Fibroblast of lung (primary cell): ENCODE data around the gene HECTD4. TPM values are rescaled to one million over a fixed set of nuclear protein-coding genes. Genes with fewer than 3 reads are reported as not detected.
A peak's percentile ranks its signal among the peaks of the same experiment; 100 is the strongest.
"Not testable (repeated sequence)": the region's sequence is repeated elsewhere in the genome, so short reads cannot be mapped to it uniquely, and the experiment has no call there.

ENCODE experiments used
- DNase-seq, 2 donors: peaks; one replicate each; pipeline versions ENCODE4 v3.0.0 to v3.0.0-alpha.2; 2010; ENCODE audit warnings: low read depth in 2 of 2
- H2AFZ ChIP-seq: 2 replicates; pipeline ENCODE4 v1.5.1; 2012; ENCODE audit warnings: low read length, control low read depth, inconsistent platforms
- H3K27ac ChIP-seq: 2 replicates; pipeline ENCODE4 v1.5.1; 2011; ENCODE audit warnings: low read length, control low read depth; ENCODE audit not compliant: insufficient read depth
- H3K27me3 ChIP-seq: 2 replicates; pipeline ENCODE4 v1.5.1; 2011; ENCODE audit warnings: mild to moderate bottlenecking, low read length; ENCODE audit not compliant: control insufficient read depth, insufficient read depth
- H3K36me3 ChIP-seq: 2 replicates; pipeline ENCODE4 v1.5.1; 2011; ENCODE audit warnings: low read length; ENCODE audit not compliant: control insufficient read depth, insufficient read depth
- H3K4me1 ChIP-seq: 2 replicates; pipeline ENCODE4 v1.5.1; 2011; ENCODE audit warnings: low read length; ENCODE audit not compliant: control insufficient read depth, insufficient read depth; ENCODE audit errors: extremely low read depth
- H3K4me2 ChIP-seq: 2 replicates; pipeline ENCODE4 v1.5.1; 2011; ENCODE audit warnings: low read length, control low read depth; ENCODE audit not compliant: insufficient read depth; ENCODE audit errors: extremely low read depth
- H3K4me3 ChIP-seq, 4 experiments: fragments of 200-600 bp in 1 of 4; sonication (generic) in 1 of 4; replicated peaks in 1 of 4; 2 replicates each; pipeline ENCODE4 v1.5.1; 2011 to 2016; ENCODE audit warnings: low read length in 4 of 4, low read depth in 3 of 4, mild to moderate bottlenecking in 3 of 4, control low read depth in 2 of 4, inconsistent platforms in 1 of 4, mixed read lengths in 1 of 4; ENCODE audit not compliant: insufficient read depth in 1 of 4; ENCODE audit errors: control extremely low read depth in 1 of 4
- H3K79me2 ChIP-seq: 2 replicates; pipeline ENCODE4 v1.5.1; 2012; ENCODE audit warnings: mild to moderate bottlenecking, low read length, inconsistent platforms; ENCODE audit not compliant: control insufficient read depth, insufficient read depth
- H3K9ac ChIP-seq: 2 replicates; pipeline ENCODE4 v1.5.1; 2011; ENCODE audit warnings: mild to moderate bottlenecking, low read length, control low read depth; ENCODE audit not compliant: insufficient read depth
- H3K9me3 ChIP-seq: 2 replicates; pipeline ENCODE4 v1.5.1; 2012; ENCODE audit warnings: low read depth, low read length; ENCODE audit not compliant: control insufficient read depth, insufficient read depth
- H4K20me1 ChIP-seq: 2 replicates; pipeline ENCODE4 v1.5.1; 2011; ENCODE audit warnings: low read length; ENCODE audit not compliant: control insufficient read depth, insufficient read depth; ENCODE audit errors: extremely low read depth
- EZH2 ChIP-seq: IDR thresholded peaks from 2 replicates; pipeline ENCODE4 v1.5.1; 2012; ENCODE audit warnings: low read length, control low read depth, mild to moderate bottlenecking; ENCODE audit errors: missing control alignments
- polyA plus RNA-seq, 2 donors: library from polyadenylated mRNA; depleted of rRNA in 1 of 2; stranded (reverse) in 1 of 2; unstranded in 1 of 2; fragments of >200 nt; gene quantifications; 2 replicates each; pipeline ENCODE4 v1.2.1, GENCODE V29; 2011 to 2012; ENCODE audit warnings: missing spikeins in 1 of 2
- total RNA-seq: library from RNA; depleted of rRNA; stranded (reverse); fragments of >200 nt; gene quantifications from 2 replicates; pipeline ENCODE4 v1.2.1, GENCODE V29; 2014
- TF ChIP-seq, protein P1 (sequence below), 2 donors: IDR thresholded peaks in 1 of 2; conservative IDR thresholded peaks in 1 of 2; 1 replicate in 1 of 2; 2 replicates in 1 of 2; pipeline ENCODE4 v1.5.1; 2011 to 2012; ENCODE audit warnings: low read length in 2 of 2, control low read depth in 1 of 2, inconsistent platforms in 1 of 2, low read depth in 1 of 2, mild to moderate bottlenecking in 1 of 2

HECTD4 gene
- total and polyA plus RNA-seq, 2 donors (not counting 1 experiment from before 2014, with no cell fraction given) = 5.1 to 31.7 TPM

DNA sequence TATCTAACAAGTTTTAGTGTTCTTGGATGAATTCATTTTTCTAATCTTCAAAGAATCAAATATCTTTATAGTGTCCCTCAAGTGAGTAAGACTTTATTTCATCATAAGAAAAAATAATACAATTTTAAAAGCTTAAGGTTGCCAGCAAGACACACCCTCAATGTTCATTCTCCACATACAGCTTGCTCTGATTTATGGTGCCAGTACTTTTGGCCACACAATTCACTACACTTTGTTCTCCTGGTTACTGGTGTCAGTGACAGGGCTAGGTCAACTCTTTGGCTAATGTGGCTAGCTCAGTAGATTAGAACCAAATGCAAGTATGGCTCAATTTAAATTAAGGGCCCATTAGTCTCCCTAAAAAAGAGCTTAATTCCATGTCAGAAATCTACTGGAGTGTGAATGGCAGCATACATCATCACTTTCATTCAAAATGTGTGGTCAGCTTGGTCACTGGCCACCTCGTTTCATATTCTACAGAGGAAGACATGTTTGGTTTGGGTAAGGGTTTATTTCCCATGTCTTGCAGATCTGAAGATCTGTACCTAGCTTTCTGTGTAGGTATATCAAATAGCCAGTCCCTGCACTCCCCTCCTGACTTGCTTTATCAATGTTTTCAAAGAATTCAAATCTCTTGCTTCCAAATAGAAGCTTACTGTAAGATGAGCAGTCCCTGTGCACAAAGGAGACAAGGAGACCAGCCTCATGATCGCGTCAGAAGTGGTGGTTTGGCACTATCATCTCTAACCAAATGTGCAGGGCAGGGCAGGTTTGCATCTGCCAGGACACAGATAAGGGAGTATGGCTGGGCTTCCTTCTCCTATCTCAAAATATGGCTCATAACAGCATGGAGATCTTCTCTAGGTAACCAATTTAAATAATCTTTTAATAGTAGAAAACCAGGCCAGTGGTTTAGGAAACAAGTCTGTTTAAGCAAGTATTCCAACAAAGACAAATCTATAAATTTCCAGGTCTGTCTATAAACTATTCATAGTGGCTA, 31.3 kb downstream of the HECTD4 start:
- Histone ChIP-seq H3K4me3 (no peak overlapping the region), H3K9ac (no peak overlapping the region), H2AFZ (no peak overlapping the region), H3K27me3 (no peaks in the 10 kb centered on the region), H3K4me2 (no peak overlapping the region), H3K79me2 (peaks cover 10% of the 10 kb centered on the region), H3K36me3 (no peaks in the 10 kb centered on the region), H3K9me3 (no peaks in the 10 kb centered on the region), H3K27ac (no peak overlapping the region), H4K20me1 (no peaks in the 10 kb centered on the region), H3K4me1 (no peaks in the 10 kb centered on the region)
- TF ChIP-seq EZH2 = no peak
- TF ChIP-seq, protein P1, sequence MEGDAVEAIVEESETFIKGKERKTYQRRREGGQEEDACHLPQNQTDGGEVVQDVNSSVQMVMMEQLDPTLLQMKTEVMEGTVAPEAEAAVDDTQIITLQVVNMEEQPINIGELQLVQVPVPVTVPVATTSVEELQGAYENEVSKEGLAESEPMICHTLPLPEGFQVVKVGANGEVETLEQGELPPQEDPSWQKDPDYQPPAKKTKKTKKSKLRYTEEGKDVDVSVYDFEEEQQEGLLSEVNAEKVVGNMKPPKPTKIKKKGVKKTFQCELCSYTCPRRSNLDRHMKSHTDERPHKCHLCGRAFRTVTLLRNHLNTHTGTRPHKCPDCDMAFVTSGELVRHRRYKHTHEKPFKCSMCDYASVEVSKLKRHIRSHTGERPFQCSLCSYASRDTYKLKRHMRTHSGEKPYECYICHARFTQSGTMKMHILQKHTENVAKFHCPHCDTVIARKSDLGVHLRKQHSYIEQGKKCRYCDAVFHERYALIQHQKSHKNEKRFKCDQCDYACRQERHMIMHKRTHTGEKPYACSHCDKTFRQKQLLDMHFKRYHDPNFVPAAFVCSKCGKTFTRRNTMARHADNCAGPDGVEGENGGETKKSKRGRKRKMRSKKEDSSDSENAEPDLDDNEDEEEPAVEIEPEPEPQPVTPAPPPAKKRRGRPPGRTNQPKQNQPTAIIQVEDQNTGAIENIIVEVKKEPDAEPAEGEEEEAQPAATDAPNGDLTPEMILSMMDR (conservative IDR thresholded peaks at IDR 0.05 in 1 of 2, IDR thresholded peaks at IDR 0.05 in 1 of 2; ENCODE audit: low read depth in 1 of 2, low read length in 2 of 2) = no peak
- peak; percentile 37 to 42 for DNase-seq

DNA sequence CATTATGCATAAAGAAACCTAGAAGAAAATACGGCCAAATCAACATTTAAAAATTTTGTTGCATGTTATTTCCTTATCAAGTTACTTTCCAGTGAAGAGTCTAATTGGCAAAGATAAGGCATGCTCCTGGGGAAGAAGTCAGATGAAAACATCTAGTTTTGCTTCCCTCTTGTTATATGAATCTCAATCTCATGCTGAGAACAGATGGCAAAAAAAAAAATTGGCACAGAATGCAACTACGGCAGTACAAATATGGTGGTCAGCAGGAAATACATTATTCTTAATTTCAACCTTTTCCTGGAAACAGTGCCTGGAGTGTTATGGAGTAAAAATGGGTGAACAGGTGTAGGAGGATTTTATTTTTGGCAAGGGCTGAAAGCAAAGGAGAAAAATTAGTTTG, 32.8 kb downstream of the HECTD4 start:
- H3K36me3 ChIP-seq = no peaks in the 10 kb centered on the region
- no peak overlapping the region for H2AFZ ChIP-seq
- TF ChIP-seq, protein P1 (conservative IDR thresholded peaks at IDR 0.05 in 1 of 2, IDR thresholded peaks at IDR 0.05 in 1 of 2; ENCODE audit: low read depth in 1 of 2, low read length in 2 of 2) = no peak
- TF ChIP-seq EZH2 = no peak
- H3K27ac ChIP-seq = no peak overlapping the region
- H3K27me3 ChIP-seq = no peaks in the 10 kb centered on the region
- no peaks in the 10 kb centered on the region for H4K20me1 ChIP-seq
- H3K9me3 ChIP-seq = no peaks in the 10 kb centered on the region
- no peak overlapping the region for H3K4me3 ChIP-seq
- H3K4me2 ChIP-seq = no peak overlapping the region
- peak in 1 of 2 donors; percentile 35 for DNase-seq
- no peaks in the 10 kb centered on the region for H3K4me1 ChIP-seq
- peaks cover 10% of the 10 kb centered on the region for H3K79me2 ChIP-seq
- H3K9ac ChIP-seq = no peak overlapping the region

DNA sequence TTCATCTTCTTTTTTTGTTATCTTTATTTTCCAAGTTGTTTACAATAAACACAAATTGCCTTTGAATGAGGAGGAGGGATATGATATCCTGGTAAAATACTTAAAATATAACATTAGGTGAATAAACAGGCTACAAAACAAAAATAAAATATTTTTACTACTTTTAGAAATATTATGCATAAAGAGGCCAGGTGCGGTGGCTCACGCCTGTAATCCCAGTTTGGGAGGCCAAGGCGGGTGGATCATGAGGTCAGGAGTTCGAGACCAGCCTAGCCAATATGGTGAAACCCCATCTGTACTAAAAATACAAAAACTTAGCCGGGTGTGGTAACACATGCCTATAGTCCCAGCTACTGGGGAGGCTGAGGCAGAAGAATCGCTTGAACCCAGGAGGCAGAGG, 33.3 kb downstream of the HECTD4 start:
- H3K27me3 ChIP-seq, H2AFZ ChIP-seq, H4K20me1 ChIP-seq, H3K4me2 ChIP-seq, H3K79me2 ChIP-seq, H3K4me3 ChIP-seq, H3K9me3 ChIP-seq, H3K9ac ChIP-seq, DNase-seq, H3K36me3 ChIP-seq, H3K4me1 ChIP-seq, H3K27ac ChIP-seq: not testable (repeated sequence)
